H7 (cell line): ENCODE data around the gene IFI27L1. TPM values are rescaled to one million over a fixed set of nuclear protein-coding genes. Genes with fewer than 3 reads are reported as not detected.

Source experiments
- DNase-seq: peaks from one replicate; pipeline ENCODE4 v3.0.0; 2012
- H3K27me3 ChIP-seq: 2 replicates; pipeline ENCODE4 v1.6.0; 2011; ENCODE audit warnings: mild to moderate bottlenecking, low read length; ENCODE audit not compliant: control insufficient read depth, insufficient read depth
- H3K36me3 ChIP-seq: replicated peaks from 2 replicates; pipeline ENCODE4 v1.5.1; 2011; ENCODE audit warnings: low read length; ENCODE audit not compliant: control insufficient read depth, insufficient read depth
- H3K4me3 ChIP-seq: 2 replicates; pipeline ENCODE4 v1.5.1; 2011; ENCODE audit warnings: low read depth, mild to moderate bottlenecking, control low read depth, low read length, moderate library complexity; ENCODE audit not compliant: insufficient read depth
- total RNA-seq: library from RNA; depleted of rRNA; stranded (reverse); fragments of >200 nt; shearing (Covaris generic); gene quantifications from 2 replicates; pipeline ENCODE4 v1.2.3, GENCODE V29; 2014

IFI27L1 gene
- total RNA-seq, 1 experiment from 2014 or later = 14.3 TPM

GRCh38 chr14:94081386-94081820, 293 bp downstream of the IFI27L1 start:
- Histone ChIP-seq H3K36me3 (peaks cover 8% of the 10 kb centered on the region), H3K4me3 (peak overlapping the region; percentile 96), H3K27me3 (no peaks in the 10 kb centered on the region)
- no peak for DNase-seq

GRCh38 chr14:94087891-94088290, 6.8 kb downstream of the IFI27L1 start:
- Histone ChIP-seq H3K36me3 (no peaks in the 10 kb centered on the region), H3K4me3 (no peak overlapping the region), H3K27me3 (no peaks in the 10 kb centered on the region)
- DNase-seq = no peak

GRCh38 chr14:94088516-94088915, 7.4 kb downstream of the IFI27L1 start:
- DNase-seq = no peak
- no peaks in the 10 kb centered on the region for H3K36me3 ChIP-seq
- H3K4me3 ChIP-seq = no peak overlapping the region
- H3K27me3 ChIP-seq = no peaks in the 10 kb centered on the region

GRCh38 chr14:94089479-94089878, 8.4 kb downstream of the IFI27L1 start:
- no peak for DNase-seq
- Histone ChIP-seq H3K27me3 (no peaks in the 10 kb centered on the region), H3K4me3 (no peak overlapping the region), H3K36me3 (no peaks in the 10 kb centered on the region)

GRCh38 chr14:94093418-94093817, 12.3 kb downstream of the IFI27L1 start:
- no peak for DNase-seq
- Histone ChIP-seq H3K36me3 (no peaks in the 10 kb centered on the region; the same call in 1 of the 2 replicates), H3K4me3 (no peak overlapping the region), H3K27me3 (no peaks in the 10 kb centered on the region)

- no peaks in the 10 kb centered on the region; the same call in none of the 2 replicates for H3K36me3 ChIP-seq
- H3K4me3 ChIP-seq = no peak overlapping the region
- no peak for DNase-seq
- no peaks in the 10 kb centered on the region for H3K27me3 ChIP-seq
Observed at GRCh38 chr14:94097091-94097490, 16.0 kb downstream of the IFI27L1 start.

- no peak for DNase-seq
- no peaks in the 10 kb centered on the region; the same call in none of the 2 replicates for H3K36me3 ChIP-seq
- no peaks in the 10 kb centered on the region for H3K27me3 ChIP-seq
- H3K4me3 ChIP-seq = no peak overlapping the region
Observed at GRCh38 chr14:94098326-94098992, 17.3 kb downstream of the IFI27L1 start.

- no peak overlapping the region for H3K4me3 ChIP-seq
- H3K36me3 ChIP-seq = no peaks in the 10 kb centered on the region; the same call in none of the 2 replicates
- no peaks in the 10 kb centered on the region for H3K27me3 ChIP-seq
- no peak for DNase-seq
Observed at GRCh38 chr14:94099006-94099405, 17.9 kb downstream of the IFI27L1 start.

- no peak for DNase-seq
- Histone ChIP-seq H3K4me3 (no peak overlapping the region), H3K36me3 (no peaks in the 10 kb centered on the region; the same call in none of the 2 replicates), H3K27me3 (no peaks in the 10 kb centered on the region)
Observed at GRCh38 chr14:94100847-94101246, 19.7 kb downstream of the IFI27L1 start.

GRCh38 chr14:94101748-94102147, 20.6 kb downstream of the IFI27L1 start:
- Histone ChIP-seq H3K27me3 (no peaks in the 10 kb centered on the region), H3K36me3 (no peaks in the 10 kb centered on the region; the same call in none of the 2 replicates), H3K4me3 (no peak overlapping the region)
- no peak for DNase-seq

GRCh38 chr14:94102768-94103482, 21.8 kb downstream of the IFI27L1 start:
- no peaks in the 10 kb centered on the region for H3K27me3 ChIP-seq
- DNase-seq = no peak
- no peak overlapping the region for H3K4me3 ChIP-seq
- no peaks in the 10 kb centered on the region; the same call in none of the 2 replicates for H3K36me3 ChIP-seq

GRCh38 chr14:94103554-94104150, 22.5 kb downstream of the IFI27L1 start:
- Histone ChIP-seq H3K27me3 (no peaks in the 10 kb centered on the region), H3K36me3 (no peaks in the 10 kb centered on the region; the same call in 1 of the 2 replicates), H3K4me3 (no peak overlapping the region)
- DNase-seq = no peak

GRCh38 chr14:94104731-94105130, 23.6 kb downstream of the IFI27L1 start:
- no peak overlapping the region for H3K4me3 ChIP-seq
- no peaks in the 10 kb centered on the region for H3K27me3 ChIP-seq
- DNase-seq = no peak
- H3K36me3 ChIP-seq = no peaks in the 10 kb centered on the region

- Histone ChIP-seq H3K4me3 (no peak overlapping the region), H3K36me3 (no peaks in the 10 kb centered on the region), H3K27me3 (no peaks in the 10 kb centered on the region)
- no peak for DNase-seq
Observed at GRCh38 chr14:94109915-94110250, 28.8 kb downstream of the IFI27L1 start.
